T47D (cell line): Measurements from ENCODE around the gene RPSA.
"Not testable (repeated sequence)": the region's sequence is repeated elsewhere in the genome, so short reads cannot be mapped to it uniquely, and the experiment has no call there.

ENCODE experiments used
- DNase-seq, 2 experiments: peaks; one replicate each; pipeline versions ENCODE4 v3.0.0 to v3.0.0-alpha.2; 2011 to 2012; ENCODE audit warnings: low read depth in 1 of 2, low spot score in 1 of 2
- JUND ChIP-seq: IDR thresholded peaks from 2 replicates; pipeline ENCODE4 v1.6.1; 2012; ENCODE audit warnings: low read depth
- in situ Hi-C: cut with HindIII; loops from 2 replicates; pipeline ENCODE4 v1.10.0; 2016; ENCODE audit warnings: low sequenced_read_pairs, low pct_unique_long_range_greater_than_20kb

Gene RPSA

DNA sequence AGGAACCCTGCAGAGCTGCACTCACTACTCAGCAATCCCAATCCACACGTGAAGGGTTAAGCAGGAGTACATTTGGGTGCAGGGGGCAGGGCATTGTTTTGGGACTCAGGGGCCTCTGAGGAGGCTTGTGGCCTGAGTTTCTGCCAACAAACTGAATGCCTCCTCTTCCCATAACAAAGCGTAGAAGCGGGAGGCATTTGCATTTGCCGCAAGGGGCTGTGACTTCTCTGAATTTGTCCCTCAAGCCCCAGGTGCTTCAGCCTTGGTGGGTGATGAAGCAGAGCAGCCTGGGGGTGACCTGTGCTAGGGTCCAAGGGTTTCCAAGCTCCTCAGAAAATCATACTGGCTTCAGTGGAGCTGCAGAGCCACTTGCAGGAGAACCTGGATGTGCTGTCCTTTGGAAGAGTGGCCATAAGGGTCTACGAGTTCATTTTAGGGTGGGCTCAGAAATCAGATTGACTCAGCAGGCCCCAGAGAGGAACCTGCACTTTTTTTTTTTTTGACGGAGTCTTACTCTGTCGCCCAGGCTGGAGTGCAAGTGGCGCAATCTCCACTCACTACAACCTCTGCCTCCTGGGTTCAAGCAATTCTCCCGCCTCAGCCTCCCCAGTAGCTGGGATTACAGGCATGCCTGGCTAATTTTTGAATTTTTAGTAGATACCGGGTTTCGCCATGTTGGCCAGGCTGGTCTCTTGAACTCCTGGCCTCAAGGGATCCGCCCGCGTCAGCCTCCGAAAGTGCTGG is 1.4 kb upstream of the RPSA start:
- no peak for TF ChIP-seq JUND
- in situ Hi-C loops = no loop called here
- no peak for DNase-seq

DNA sequence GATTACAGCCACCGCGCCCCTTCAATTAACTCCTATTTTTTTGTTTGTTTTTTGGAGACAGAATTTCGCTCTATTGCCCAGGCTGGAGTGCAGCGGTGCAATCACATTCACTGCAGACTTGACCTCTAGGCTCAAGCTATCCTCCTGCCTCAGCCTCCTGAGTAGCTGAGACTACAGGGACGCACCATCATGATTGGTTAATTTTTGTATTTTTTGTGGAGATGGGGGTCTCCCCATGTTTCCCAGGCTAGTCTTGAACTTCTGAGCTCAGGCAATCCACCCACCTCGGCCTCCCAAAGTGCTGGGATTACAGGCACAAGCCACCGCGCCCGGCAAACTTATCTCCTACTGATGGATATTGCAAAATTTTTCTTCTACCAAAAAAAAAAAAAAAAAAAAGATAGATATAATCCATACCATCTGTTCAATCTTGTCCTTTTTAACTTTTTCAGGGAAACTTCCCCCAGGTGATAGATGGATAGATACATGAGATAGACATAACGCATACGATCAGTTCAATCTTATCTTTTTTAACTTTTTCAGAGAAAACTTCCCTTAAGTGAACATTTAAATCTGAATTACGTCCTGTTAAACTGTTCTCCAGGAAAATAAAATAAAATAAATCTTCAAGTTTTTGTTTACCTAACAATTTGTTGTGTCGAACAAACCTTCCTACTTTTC is 693 bp upstream of the RPSA start:
- no peak for DNase-seq
- in situ Hi-C loops = no loop called here
- TF ChIP-seq JUND = no peak

DNA sequence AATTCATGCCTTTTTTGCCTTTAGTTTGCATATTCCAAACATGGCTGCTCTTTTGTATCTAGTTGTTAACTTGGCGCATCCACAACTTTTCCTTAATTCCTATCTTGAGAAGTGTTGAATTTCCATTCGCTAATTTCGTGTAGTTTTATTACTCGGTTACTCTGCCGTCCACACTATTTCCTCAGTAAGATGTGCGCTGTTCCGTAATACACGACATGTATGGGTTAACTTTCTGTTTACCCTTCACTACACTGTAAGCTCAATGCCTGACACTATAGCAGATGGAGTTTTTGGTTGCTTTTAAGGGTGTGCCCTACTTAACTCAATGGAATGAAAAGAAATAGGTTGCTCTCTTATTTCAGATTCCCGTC is 724 bp downstream of the RPSA start:
- no peak for TF ChIP-seq JUND
- in situ Hi-C loops = no loop called here
- peak in 1 of 2 experiments; percentile 23 for DNase-seq

DNA sequence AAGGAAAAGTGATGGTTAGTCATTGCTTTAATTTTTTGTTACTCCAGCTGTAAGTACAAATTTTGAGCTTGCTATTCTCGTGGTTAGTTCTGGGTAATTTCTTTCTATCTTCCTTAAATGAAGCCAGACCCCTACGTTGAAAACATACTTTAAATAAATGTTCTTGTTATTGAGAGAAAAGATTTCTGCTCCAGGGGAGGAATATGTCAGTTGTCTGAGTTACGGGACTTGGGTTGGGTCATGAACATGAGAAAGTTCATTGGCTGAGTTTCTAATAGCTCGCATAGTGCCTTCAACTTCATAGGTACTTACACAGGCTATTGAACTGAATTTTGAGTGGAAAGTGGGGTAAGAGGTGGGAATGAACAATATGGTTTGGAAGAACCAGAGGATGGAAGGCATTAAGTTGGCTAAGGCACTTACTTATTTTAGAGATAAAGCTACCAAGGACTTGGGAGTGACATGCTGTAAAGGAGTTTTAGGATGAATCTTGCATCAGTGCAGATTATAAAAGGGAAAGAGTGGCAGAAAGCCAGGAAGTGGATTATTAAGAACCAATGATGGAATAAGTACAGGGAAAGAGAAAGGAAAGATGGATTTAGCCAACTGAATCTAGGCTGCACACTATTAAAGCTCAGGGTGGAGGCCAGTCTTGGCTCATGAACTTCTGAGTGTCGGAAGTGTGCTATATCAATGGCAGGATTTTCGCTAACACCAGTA is 1.4 kb downstream of the RPSA start:
- in situ Hi-C loops = no loop called here
- DNase-seq = no peak
- TF ChIP-seq JUND = no peak

DNA sequence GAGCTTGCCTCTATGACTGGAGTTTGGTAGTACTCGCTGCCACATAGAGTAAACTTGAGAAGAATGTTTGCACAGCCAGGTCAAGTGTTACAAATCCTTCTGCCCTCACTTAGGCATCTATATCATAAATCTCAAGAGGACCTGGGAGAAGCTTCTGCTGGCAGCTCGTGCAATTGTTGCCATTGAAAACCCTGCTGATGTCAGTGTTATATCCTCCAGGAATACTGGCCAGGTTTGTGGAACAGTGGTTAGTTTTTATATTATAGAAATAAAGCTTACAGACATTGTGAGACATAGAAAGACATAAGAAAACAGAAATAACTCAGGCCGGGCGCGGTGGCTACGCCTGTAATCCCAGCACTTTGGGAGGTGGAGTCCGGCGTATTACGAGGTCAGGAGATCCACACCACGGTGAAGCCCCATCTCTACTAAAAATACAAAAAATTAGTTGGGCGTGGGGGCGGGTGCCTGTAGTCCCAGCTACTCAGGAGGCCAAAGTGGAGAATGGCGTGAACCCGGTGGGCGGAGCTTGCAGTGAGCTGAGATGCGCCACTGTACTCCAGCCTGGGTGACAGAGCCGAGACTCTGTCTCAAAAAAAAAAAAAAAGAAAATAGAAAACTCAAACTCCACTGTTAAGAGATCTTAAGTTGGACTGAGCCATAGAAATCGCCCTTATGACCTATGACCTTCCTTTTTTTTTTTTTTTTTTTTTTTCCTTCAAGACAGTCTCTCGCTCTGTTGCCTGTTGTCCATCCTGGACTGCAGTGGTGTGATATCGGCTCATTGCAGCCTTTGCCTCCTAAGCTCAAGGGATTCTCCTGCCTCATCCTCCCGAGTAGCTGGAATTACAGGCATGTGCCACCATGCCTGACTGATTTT is 2.2 kb downstream of the RPSA start:
- no peak for DNase-seq
- in situ Hi-C loops = no loop called here
- no peak for TF ChIP-seq JUND

DNA sequence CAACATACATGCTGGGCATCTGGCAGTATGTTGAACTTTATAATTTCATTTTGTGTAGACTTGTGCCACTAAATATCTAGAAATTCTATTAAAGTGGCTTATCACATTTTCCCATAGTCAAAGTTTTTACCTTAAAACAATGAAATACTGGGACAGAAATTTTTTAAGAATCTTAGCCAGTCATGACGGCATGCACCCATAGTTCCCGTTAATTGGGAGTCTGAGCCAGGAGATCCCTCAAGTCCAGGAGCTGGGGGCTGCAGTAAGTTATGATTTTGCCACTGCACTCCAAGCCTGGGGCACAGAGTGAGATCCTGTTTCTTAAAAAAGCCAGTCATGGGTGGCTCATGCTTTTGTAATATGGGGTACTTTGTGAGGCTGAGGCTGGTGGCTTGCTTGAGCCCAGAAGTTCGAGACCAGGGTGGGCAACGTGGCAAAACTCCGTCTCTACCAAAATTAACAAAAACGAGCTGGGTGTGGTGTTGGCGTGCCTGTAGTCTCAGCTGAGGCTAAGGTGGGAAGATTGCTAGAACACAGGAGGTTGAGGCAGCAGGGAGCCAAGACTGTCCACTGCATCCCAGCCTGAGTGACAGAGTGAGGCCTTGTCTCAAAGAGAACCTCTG is 3.1 kb downstream of the RPSA start:
- TF ChIP-seq JUND = no peak
- in situ Hi-C loops = no loop called here
- no peak for DNase-seq

- in situ Hi-C loops = no loop called here
- no peak for TF ChIP-seq JUND
- DNase-seq = no peak
Observed at GRCh38 chr3:39410893-39411292, 4.4 kb downstream of the RPSA start.

- no peak for DNase-seq
- in situ Hi-C loops = no loop called here
- TF ChIP-seq JUND = no peak
Observed at GRCh38 chr3:39412668-39413260, 6.2 kb downstream of the RPSA start.

GRCh38 chr3:39413691-39414420 is 7.3 kb downstream of the RPSA start:
- in situ Hi-C loops = no loop called here
- peak; percentile 20; the same call in 1 of the 2 replicates for TF ChIP-seq JUND
- peak in 1 of 2 experiments; percentile 25 for DNase-seq

DNA sequence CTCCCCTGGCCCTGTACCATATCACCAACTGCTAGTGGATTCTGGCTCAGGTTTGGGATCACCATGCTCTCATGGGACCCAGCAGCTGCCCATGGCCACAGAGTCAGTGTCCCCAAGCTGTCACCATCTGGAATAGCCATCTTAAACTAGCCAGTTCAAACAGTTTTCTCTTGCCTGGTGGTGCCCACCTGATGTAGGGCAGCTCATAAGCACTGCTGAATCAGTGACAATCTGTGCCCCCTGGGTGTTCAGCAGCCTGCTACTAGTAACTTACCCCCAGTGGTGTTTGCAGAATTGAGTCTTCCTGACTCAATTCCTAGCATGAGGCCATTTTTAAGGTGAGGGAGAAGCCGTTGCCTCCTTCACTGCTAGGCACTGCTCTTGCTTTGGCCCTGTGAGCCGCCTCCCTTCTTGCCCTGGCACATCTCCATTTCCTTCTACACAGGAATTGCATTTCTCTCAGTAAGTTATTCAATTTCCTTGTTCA is 7.9 kb downstream of the RPSA start:
- peak in 1 of 2 experiments; percentile 42 for DNase-seq
- in situ Hi-C loops = no loop called here
- TF ChIP-seq JUND = no peak

- DNase-seq, in situ Hi-C loops: not testable (repeated sequence)
Observed at GRCh38 chr3:39415302-39415701, 8.8 kb downstream of the RPSA start.
